ENCODE measurements around the gene CNOT3.

The CNOT3 gene

GRCh38 chr19:54123682-54124081, 13.9 kb upstream of the CNOT3 start:
- DNase-seq, result no peak

- no peak for DNase-seq
These were observed 13.2 kb upstream of the CNOT3 start for GRCh38 chr19:54124393-54124792.

- DNase-seq, result no peak
These were observed 11.8 kb upstream of the CNOT3 start for GRCh38 chr19:54125713-54126112.

- DNase-seq, result no peak
These were observed 9.7 kb upstream of the CNOT3 start for GRCh38 chr19:54127688-54128440.

GRCh38 chr19:54128441-54128725, 9.2 kb upstream of the CNOT3 start:
- no peak for DNase-seq

- no peak for DNase-seq
These were observed 8.6 kb upstream of the CNOT3 start for GRCh38 chr19:54128796-54129616.

- DNase-seq, result no peak
These were observed 8.0 kb upstream of the CNOT3 start for GRCh38 chr19:54129617-54129996.

- no peak for DNase-seq
These were observed 4.1 kb upstream of the CNOT3 start for GRCh38 chr19:54133312-54133956.

- DNase-seq, result no peak
These were observed 3.5 kb upstream of the CNOT3 start for GRCh38 chr19:54133957-54134590.

GRCh38 chr19:54136086-54136863, 1.3 kb upstream of the CNOT3 start:
- no peak for DNase-seq

- peak; percentile 96 for DNase-seq
These were observed 481 bp upstream of the CNOT3 start for GRCh38 chr19:54136864-54137698.

- no peak for DNase-seq
These were observed 1.1 kb downstream of the CNOT3 start for GRCh38 chr19:54138489-54139256.

GRCh38 chr19:54141356-54141755, 3.8 kb downstream of the CNOT3 start:
- DNase-seq, result no peak

GRCh38 chr19:54142166-54142780, 4.7 kb downstream of the CNOT3 start:
- DNase-seq, result no peak

- DNase-seq, result no peak
These were observed 8.1 kb downstream of the CNOT3 start for GRCh38 chr19:54145541-54146158.

GRCh38 chr19:54147676-54148075, 10.1 kb downstream of the CNOT3 start:
- DNase-seq, result no peak

- DNase-seq, result no peak
These were observed 10.6 kb downstream of the CNOT3 start for GRCh38 chr19:54148158-54148557.

- no peak for DNase-seq
These were observed 11.7 kb downstream of the CNOT3 start for GRCh38 chr19:54149021-54149812.

- no peak for DNase-seq
These were observed 13.9 kb downstream of the CNOT3 start for GRCh38 chr19:54151362-54152035.

All from activated T-cell treated with anti-CD3 and anti-CD28 coated beads for 4 hours (primary cell).